Muscle of leg (tissue), 11 donors: ENCODE data around the gene GPER1. TPM values are rescaled to one million over a fixed set of nuclear protein-coding genes. Genes with fewer than 3 reads are reported as not detected.

Experiments
- DNase-seq: peaks from one replicate; pipeline ENCODE4 v3.0.0; 2013
- H3K27ac ChIP-seq: one replicate; pipeline ENCODE4 v1.5.1; 2013; ENCODE audit warnings: mild to moderate bottlenecking, low read length, control low read depth
- H3K27me3 ChIP-seq: one replicate; pipeline ENCODE4 v1.6.1; 2013; ENCODE audit warnings: low read length; ENCODE audit not compliant: control insufficient read depth, insufficient read depth
- H3K36me3 ChIP-seq: one replicate; pipeline ENCODE4 v1.6.1; 2013; ENCODE audit warnings: low read length; ENCODE audit not compliant: control insufficient read depth, insufficient read depth
- H3K4me1 ChIP-seq: one replicate; pipeline ENCODE4 v1.6.1; 2013; ENCODE audit warnings: low read length; ENCODE audit not compliant: control insufficient read depth, insufficient read depth
- H3K4me3 ChIP-seq: one replicate; pipeline ENCODE4 v1.5.1; 2013; ENCODE audit warnings: low read length, control low read depth
- H3K9me3 ChIP-seq: replicated peaks from 2 replicates; pipeline ENCODE4 v1.6.1; 2013; ENCODE audit warnings: low read depth, low read length; ENCODE audit not compliant: control insufficient read depth
- WGBS: methylation state at CpG from one replicate; pipeline ENCODE4 v1.1.5; 2013; ENCODE audit warnings: missing lambda C conversion rate; ENCODE audit not compliant: insufficient coverage; 5-methylcytosine and 5-hydroxymethylcytosine counted together
- polyA plus RNA-seq, 8 donors: library from polyadenylated mRNA; unstranded; fragments of 120-200 nt; gene quantifications; one replicate each; pipeline versions ENCODE4 v1.2.1 to v1.2.3, GENCODE V29; 2013; ENCODE audit warnings: inconsistent platforms in 1 of 8, low replicate concordance in 1 of 8; ENCODE audit not compliant: insufficient read length in 8 of 8, insufficient read depth in 1 of 8
- total RNA-seq: library from RNA; stranded (reverse); fragments of 120-200 nt; gene quantifications from one replicate; pipeline ENCODE4 v1.2.4, GENCODE V29; 2013

Gene GPER1
- total and polyA plus RNA-seq, 9 donors, result 9.6 to 17.7 (median 11.6) TPM

GRCh38 chr7:1094870-1095269 lies 7.0 kb downstream of the GPER1 start:
- no peaks in the 10 kb centered on the region for H3K9me3 ChIP-seq
- H3K4me1 ChIP-seq, result peaks cover 33% of the 10 kb centered on the region
- H3K27ac ChIP-seq, result no peak overlapping the region
- no peaks in the 10 kb centered on the region for H3K27me3 ChIP-seq
- DNase-seq, result no peak
- 79% methylated on average over 10 of the region's 14 CpGs for WGBS
- no peak overlapping the region for H3K4me3 ChIP-seq
- peaks cover 34% of the 10 kb centered on the region for H3K36me3 ChIP-seq

DNA sequence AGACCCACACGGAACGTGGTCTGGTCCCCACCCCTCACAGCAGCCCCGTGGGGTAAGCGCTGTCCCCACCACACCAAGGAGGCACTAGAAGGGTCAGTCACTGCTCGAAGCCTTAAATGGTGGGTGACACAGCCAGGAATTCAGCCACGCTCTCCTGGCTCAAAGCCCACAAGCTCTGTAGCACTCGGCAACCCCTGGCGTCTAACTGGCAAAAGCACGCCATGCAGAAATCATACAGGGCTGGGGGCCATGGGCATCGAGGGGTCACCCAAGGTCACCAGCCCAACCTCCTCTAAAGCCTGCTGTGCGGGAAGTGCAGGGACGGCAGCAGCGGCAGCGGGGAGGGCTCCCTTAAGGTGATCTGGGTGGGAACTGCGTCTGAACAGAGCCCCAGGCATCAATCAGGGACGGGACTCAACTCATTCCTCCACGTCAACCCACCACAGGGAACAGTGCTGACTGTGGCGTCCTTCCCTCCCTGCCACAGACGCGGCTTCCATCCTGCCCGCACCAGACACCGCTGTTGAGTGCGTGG lies 7.8 kb downstream of the GPER1 start:
- Histone ChIP-seq H3K27ac (no peak overlapping the region), H3K9me3 (no peaks in the 10 kb centered on the region), H3K27me3 (no peaks in the 10 kb centered on the region), H3K4me3 (no peak overlapping the region), H3K36me3 (peaks cover 34% of the 10 kb centered on the region), H3K4me1 (peaks cover 41% of the 10 kb centered on the region)
- no peak for DNase-seq
- 77% methylated on average over 16 of the region's 23 CpGs for WGBS

DNA sequence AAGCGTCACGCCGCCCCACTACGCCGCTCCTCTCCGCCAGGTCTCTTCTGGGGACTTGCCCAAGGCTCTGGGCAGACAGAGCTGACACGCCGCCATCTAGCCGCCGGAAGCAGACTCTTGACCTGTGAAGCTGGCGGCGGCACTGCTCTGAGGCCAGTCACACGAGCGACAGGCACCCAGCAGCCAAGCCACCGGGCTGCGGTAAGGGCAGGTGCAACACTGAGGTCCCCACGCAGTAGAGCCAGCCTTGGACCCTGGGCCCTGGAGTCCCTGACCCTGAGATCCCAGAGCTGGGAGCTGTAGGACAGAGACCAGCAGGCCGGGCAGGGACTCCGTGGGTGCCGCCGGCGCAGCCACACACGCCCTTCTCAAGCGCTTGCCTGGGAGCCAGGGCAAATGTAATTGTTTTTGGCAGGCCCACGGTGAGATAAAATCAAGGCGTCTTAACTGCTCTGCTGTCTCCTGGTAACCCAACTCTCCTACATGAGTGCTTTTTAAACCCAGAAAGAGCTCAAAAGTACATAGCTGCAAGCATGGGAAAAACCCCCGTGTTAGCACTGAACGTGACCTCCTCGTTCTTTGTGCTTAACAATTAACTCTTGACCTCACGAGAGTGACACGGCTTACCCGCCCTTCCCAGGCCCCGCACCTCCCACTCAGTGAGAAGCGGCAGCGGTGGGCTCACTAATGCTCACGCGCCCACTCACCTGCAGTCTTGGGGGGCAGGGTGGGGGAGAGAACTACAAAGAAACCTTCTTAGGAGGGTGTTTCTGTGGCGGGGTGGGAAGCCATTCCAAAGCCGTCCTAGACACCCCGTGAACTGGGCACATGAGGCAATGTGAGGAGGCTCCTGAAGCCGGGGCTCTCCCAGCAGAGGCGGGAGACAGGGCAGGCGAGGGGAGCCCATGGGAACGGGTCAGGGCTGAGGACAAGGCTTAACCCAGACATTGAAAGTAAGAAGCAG lies 8.5 kb downstream of the GPER1 start:
- Histone ChIP-seq H3K4me1 (peaks cover 48% of the 10 kb centered on the region), H3K27ac (no peak overlapping the region), H3K27me3 (no peaks in the 10 kb centered on the region), H3K36me3 (peaks cover 31% of the 10 kb centered on the region), H3K4me3 (no peak overlapping the region), H3K9me3 (no peaks in the 10 kb centered on the region)
- WGBS, result 69% methylated on average over 37 of the region's 44 CpGs
- no peak for DNase-seq

- no peak for DNase-seq
- WGBS, result 90% methylated on average over 3 of the region's 13 CpGs
- Histone ChIP-seq H3K9me3 (no peaks in the 10 kb centered on the region), H3K4me1 (peaks cover 55% of the 10 kb centered on the region), H3K4me3 (no peak overlapping the region), H3K36me3 (peaks cover 25% of the 10 kb centered on the region), H3K27me3 (no peaks in the 10 kb centered on the region), H3K27ac (no peak overlapping the region)
Observed at GRCh38 chr7:1097120-1097504, 9.2 kb downstream of the GPER1 start.

DNA sequence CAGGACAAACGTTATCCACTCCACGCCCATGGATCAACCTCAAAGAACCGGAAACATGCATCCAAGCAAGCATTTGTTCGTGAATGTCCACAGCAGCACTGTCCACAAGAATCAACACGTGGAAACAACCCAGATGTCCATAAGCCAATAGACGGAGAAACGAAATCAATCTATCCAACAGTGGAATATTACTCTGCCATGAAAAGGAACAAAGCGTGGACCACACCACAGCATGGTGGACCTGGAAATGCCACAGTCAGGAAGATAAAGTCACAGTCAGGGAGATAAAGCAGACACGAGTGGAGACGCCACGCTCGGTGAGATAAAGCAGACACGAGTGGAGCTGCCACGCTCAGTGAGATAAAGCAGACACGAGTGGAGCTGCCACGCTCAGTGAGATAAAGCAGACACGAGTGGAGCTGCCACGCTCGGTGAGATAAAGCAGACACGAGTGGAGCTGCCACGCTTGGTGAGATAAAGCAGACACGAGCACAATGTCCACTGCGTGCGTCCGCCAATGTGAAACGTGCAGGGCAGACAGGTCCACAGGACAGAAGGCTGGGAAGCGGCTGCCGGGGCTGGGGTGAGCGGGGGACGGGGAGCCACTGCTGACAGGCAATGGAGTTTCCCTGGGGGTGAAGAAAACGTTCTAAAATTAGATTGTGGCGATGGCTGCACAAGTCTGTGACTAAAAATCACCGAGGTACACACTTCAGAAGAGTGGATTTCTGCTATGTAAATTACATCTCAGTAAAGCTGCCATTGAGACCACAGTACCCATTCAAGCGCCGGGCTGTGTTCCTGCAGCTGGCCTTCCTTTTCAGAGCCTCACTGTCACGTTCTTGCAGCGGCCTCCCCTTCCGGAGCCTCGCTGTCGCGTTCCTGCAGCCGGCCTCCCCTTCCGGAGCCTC lies 10.6 kb downstream of the GPER1 start:
- no peak for DNase-seq
- Histone ChIP-seq H3K4me3 (no peak overlapping the region), H3K36me3 (peaks cover 14% of the 10 kb centered on the region), H3K9me3 (no peaks in the 10 kb centered on the region), H3K27ac (no peak overlapping the region), H3K4me1 (peaks cover 61% of the 10 kb centered on the region), H3K27me3 (no peaks in the 10 kb centered on the region)
- WGBS, result 87% methylated on average over 39 of the region's 43 CpGs

DNA sequence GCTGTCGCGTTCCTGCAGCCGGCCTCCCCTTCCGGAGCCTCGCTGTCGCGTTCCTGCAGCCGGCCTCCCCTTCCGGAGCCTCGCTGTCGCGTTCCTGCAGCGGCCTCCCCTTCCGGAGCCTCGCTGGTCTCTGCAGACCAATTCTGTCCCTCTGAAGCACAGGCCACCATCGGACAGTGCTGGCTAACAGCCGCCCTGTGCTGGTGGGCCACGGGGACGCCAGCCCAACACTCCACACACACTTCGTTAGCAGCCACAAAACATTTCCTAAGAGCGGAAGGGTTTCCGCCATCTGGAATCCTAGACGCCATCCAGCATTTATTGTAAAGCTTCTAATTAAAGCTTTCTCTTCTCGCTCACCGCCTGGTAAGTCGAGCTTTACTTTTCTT lies 11.2 kb downstream of the GPER1 start:
- DNase-seq, result no peak
- Histone ChIP-seq H3K4me3 (no peak overlapping the region), H3K4me1 (peaks cover 63% of the 10 kb centered on the region), H3K27ac (no peak overlapping the region), H3K36me3 (peaks cover 13% of the 10 kb centered on the region), H3K27me3 (no peaks in the 10 kb centered on the region), H3K9me3 (no peaks in the 10 kb centered on the region)
- WGBS, result 88% methylated on average over 18 of the region's 26 CpGs

DNA sequence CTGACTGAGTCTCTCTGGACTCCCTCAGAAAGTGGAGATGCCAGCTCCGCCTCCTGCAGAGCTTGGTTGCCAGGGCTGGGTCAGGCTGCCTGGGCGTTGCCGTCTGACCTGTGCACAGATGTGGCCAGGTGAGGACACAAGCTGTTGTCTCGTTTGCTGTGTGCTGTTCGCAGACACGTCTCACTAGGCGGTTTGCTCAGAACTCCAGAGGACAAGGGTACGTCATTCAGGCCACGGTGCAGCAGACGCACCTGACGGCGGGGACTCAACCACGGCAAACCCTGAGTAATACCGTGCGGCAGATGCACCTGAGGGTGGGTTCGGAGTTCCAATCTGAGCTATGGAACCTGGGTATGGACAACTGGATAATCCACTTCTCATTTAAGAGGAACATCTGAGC lies 11.7 kb downstream of the GPER1 start:
- Histone ChIP-seq H3K4me3 (no peak overlapping the region), H3K36me3 (peaks cover 13% of the 10 kb centered on the region), H3K4me1 (peaks cover 67% of the 10 kb centered on the region), H3K9me3 (no peaks in the 10 kb centered on the region), H3K27me3 (no peaks in the 10 kb centered on the region), H3K27ac (no peak overlapping the region)
- 94% methylated on average over 16 of the region's 16 CpGs for WGBS
- DNase-seq, result no peak

DNA sequence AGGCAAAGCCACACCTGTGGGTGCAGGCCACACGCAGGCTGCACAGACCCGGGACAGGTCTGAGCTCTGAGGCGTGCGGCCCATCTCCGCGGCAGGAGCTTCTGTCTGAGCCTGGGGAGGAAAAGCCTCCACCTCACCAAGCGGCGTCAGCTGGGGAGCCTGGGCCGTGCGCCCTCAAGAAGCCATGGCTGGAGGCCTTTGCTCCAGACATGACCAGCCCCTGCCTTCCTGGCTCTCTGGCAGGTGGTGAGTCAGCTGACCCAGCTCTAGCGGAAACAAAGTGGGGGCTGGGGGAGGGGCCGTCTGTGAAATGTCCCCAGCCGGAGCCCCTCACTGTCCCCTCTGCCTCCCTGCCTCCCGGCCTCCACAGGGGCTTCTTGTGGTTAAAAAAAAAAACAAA lies 12.5 kb downstream of the GPER1 start:
- WGBS, result 71% methylated on average over 6 of the region's 14 CpGs
- H3K4me1 ChIP-seq, result peaks cover 69% of the 10 kb centered on the region
- DNase-seq, result no peak

DNA sequence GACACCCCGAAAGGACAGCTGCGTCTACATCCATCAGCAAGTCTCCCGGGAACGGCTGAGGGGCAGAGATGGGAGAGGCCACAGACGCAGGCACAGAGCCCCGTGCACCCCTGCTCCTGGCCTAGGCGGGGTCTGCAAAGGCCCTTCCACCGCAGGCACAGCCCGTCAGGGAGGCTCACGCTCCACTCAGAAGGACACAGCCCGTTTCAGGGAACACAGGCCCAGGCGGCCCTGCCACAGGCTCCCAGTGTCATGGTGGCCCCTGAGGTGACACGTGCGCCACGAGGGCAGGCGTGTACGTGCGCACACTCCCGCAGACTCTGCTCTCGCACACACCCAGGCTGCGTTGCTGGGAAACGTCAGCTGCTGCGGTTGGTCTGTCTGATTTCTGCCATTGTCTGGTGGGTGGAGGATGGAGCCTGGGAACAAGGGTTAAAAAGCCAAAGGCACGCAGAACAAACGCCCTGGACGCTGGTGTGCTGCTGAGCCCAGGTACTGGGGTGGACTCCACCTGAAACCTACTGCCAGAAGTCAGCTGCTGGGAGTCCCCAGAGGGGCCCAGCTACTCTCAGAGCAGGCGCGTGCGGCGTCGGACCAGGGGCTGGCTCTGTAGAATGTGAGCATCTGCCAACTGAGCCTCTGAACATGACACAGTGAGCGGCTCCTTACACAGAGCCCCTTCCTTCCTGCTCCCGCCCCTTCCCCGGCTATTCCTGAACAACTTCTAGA lies 13.1 kb downstream of the GPER1 start:
- H3K4me1 ChIP-seq, result peaks cover 68% of the 10 kb centered on the region
- peaks cover 11% of the 10 kb centered on the region for H3K36me3 ChIP-seq
- WGBS, result 43% methylated on average over 34 of the region's 34 CpGs
- peak overlapping the region; percentile 77 for H3K27ac ChIP-seq
- H3K27me3 ChIP-seq, result no peaks in the 10 kb centered on the region
- no peaks in the 10 kb centered on the region for H3K9me3 ChIP-seq
- DNase-seq, result peak; percentile 63
- no peak overlapping the region for H3K4me3 ChIP-seq

More for the DNA sequence above, 12.5 kb downstream of the GPER1 start:
- Histone ChIP-seq H3K9me3 (no peaks in the 10 kb centered on the region), H3K4me3 (no peak overlapping the region), H3K27ac (peak overlapping the region; percentile 77), H3K36me3 (peaks cover 11% of the 10 kb centered on the region), H3K27me3 (no peaks in the 10 kb centered on the region)
